OCI-LY3 (cell line): ENCODE results near the gene DIPK1C.

Source experiments
- H2AFZ ChIP-seq: fragments of 200-600, 300-600 bp; shearing (Covaris generic); 2 replicates; pipeline ENCODE4 v1.6.0; 2014; ENCODE audit warnings: antibody characterized with exemption, low read depth, low read length
- H3K27ac ChIP-seq: fragments of 200-600, 300-600 bp; sonication (generic); 2 replicates; pipeline ENCODE4 v1.5.1; 2014; ENCODE audit warnings: mild to moderate bottlenecking, low read length, moderate library complexity, mixed read lengths
- H3K27me3 ChIP-seq: fragments of 200-600, 300-600 bp; sonication (generic); 2 replicates; pipeline ENCODE4 v1.6.1; 2014; ENCODE audit warnings: low read depth, low read length, mixed read lengths
- H3K36me3 ChIP-seq: fragments of 200-600, 300-600 bp; sonication (generic); replicated peaks from 2 replicates; pipeline ENCODE3; 2014; ENCODE audit warnings: low read depth, low read length, mixed read lengths
- H3K4me1 ChIP-seq: fragments of 300-600, 200-600 bp; sonication (generic); 2 replicates; pipeline ENCODE4 v1.6.1; 2014; ENCODE audit warnings: low read length, mixed read lengths
- H3K4me2 ChIP-seq: fragments of 200-600, 300-600 bp; sonication (generic); 2 replicates; pipeline ENCODE4 v1.6.1; 2014; ENCODE audit warnings: low read length, mixed read lengths
- H3K4me3 ChIP-seq: fragments of 300-600, 200-600 bp; sonication (generic); 2 replicates; pipeline ENCODE4 v1.5.1; 2014; ENCODE audit warnings: antibody characterized with exemption, mild to moderate bottlenecking, low read length, moderate library complexity
- H3K79me2 ChIP-seq: fragments of 300-600, 200-600 bp; shearing (Covaris generic); 2 replicates; pipeline ENCODE4 v1.6.1; 2014; ENCODE audit warnings: mild to moderate bottlenecking, low read length, mixed read lengths
- H3K9ac ChIP-seq: fragments of 300-600, 200-600 bp; shearing (Covaris generic); 2 replicates; pipeline ENCODE4 v1.6.0; 2014; ENCODE audit warnings: mild to moderate bottlenecking, low read length, moderate library complexity
- H3K9me3 ChIP-seq: fragments of 200-600, 300-600 bp; shearing (Covaris generic); 2 replicates; pipeline ENCODE4 v1.6.1; 2014; ENCODE audit warnings: low read length, mixed read lengths; ENCODE audit not compliant: insufficient read depth
- H4K20me1 ChIP-seq: fragments of 200-600, 300-600 bp; sonication (generic); 2 replicates; pipeline ENCODE4 v1.6.1; 2016; ENCODE audit warnings: low read length, mixed read lengths; ENCODE audit not compliant: insufficient read depth
- EZH2phosphoT487 ChIP-seq: fragments of 200-600 bp; shearing (Covaris generic); IDR thresholded peaks from 2 replicates; pipeline ENCODE4 v1.6.1; 2018; ENCODE audit warnings: antibody characterized with exemption, mixed run types, low read depth
- TF ChIP-seq, protein P1 (sequence below): fragments of 200-600, 300-600 bp; sonication (generic); IDR thresholded peaks from 2 replicates; pipeline ENCODE4 v1.5.1; 2014; ENCODE audit warnings: antibody characterized with exemption, low read length, low read depth

DIPK1C gene

DNA sequence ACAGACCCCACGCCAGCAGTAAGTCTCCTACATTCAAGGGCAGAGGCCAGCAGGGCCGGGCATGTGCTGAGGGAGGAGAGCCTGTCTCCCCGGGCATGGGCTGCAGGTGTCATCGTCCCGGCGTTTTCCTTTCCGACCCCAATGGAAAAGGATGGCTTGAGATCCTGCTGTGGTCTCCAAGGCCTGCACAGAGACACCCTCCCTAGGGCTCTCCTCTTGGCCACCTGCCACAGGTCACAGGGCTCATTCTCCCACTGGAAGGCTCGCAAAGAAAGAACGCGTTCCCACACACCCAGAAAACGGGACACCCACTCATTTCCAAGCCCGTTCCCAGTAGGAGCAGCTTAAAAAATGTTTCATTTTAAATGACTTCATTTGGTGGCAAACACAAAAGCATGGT is 41.0 kb downstream of the DIPK1C start:
- Histone ChIP-seq H3K27ac (no peak overlapping the region), H3K9ac (no peak overlapping the region), H4K20me1 (no peaks in the 10 kb centered on the region), H3K4me1 (no peaks in the 10 kb centered on the region), H3K27me3 (peaks cover 61% of the 10 kb centered on the region), H3K79me2 (no peaks in the 10 kb centered on the region), H3K36me3 (no peaks in the 10 kb centered on the region), H3K4me3 (no peak overlapping the region), H3K4me2 (no peak overlapping the region), H3K9me3 (no peaks in the 10 kb centered on the region), H2AFZ (no peak overlapping the region)
- TF ChIP-seq EZH2phosphoT487, result no peak
- TF ChIP-seq, protein P1, sequence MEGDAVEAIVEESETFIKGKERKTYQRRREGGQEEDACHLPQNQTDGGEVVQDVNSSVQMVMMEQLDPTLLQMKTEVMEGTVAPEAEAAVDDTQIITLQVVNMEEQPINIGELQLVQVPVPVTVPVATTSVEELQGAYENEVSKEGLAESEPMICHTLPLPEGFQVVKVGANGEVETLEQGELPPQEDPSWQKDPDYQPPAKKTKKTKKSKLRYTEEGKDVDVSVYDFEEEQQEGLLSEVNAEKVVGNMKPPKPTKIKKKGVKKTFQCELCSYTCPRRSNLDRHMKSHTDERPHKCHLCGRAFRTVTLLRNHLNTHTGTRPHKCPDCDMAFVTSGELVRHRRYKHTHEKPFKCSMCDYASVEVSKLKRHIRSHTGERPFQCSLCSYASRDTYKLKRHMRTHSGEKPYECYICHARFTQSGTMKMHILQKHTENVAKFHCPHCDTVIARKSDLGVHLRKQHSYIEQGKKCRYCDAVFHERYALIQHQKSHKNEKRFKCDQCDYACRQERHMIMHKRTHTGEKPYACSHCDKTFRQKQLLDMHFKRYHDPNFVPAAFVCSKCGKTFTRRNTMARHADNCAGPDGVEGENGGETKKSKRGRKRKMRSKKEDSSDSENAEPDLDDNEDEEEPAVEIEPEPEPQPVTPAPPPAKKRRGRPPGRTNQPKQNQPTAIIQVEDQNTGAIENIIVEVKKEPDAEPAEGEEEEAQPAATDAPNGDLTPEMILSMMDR, result no peak

DNA sequence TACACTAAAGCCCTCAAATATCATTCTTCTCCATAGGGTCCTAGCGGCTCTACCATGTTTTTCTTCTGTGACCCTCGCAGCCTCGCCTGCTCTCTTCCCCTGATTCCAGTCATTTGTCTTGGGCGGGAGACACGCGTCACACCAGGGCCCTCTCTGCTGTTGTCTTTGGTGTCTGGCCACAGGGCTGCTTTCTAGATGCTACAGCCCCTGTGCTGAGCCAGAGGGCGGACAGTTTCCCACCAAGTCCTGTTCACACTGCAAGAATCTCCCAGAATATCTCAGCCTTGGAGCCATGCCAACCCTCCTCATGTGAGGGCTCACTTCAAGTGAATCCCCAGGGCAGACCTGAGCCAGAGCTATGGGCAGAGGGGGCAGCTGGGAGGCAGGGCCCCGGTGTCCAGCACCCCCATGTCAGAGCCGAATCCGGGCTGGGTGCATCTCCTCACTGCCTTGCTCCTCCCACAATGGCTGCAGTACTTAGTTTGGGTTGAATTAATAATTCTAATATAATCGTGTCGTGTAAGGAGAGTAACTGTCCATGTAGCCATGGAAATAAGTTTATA is 42.1 kb downstream of the DIPK1C start:
- Histone ChIP-seq H3K27ac (no peak overlapping the region), H3K27me3 (peaks cover 57% of the 10 kb centered on the region), H3K4me3 (no peak overlapping the region), H3K4me2 (no peak overlapping the region), H3K4me1 (no peaks in the 10 kb centered on the region), H3K9ac (no peak overlapping the region), H3K79me2 (no peaks in the 10 kb centered on the region), H3K36me3 (no peaks in the 10 kb centered on the region), H3K9me3 (no peaks in the 10 kb centered on the region), H2AFZ (no peak overlapping the region), H4K20me1 (no peaks in the 10 kb centered on the region)
- TF ChIP-seq, protein P1, result no peak
- TF ChIP-seq EZH2phosphoT487, result no peak

DNA sequence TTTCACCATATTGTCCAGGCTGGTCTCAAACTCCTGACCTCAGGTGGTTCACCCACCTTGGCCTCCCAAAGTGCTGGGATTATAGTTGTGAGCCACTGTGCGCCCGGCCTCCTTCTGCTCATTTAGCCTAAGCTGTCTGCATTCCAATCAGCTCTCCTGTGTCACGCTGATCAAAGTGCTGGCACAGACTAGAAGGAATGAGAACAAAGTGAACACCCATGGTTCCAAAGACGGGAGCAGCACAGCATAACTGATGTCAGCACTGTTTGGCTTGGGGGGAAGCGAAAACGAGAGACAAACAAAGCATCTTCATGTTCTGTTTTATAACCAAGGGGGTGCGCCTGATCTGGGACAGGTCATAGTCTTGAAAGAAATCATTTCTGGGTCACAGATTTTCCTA is 43.3 kb downstream of the DIPK1C start:
- no peaks in the 10 kb centered on the region for H4K20me1 ChIP-seq
- no peak overlapping the region for H3K4me2 ChIP-seq
- no peaks in the 10 kb centered on the region for H3K36me3 ChIP-seq
- H3K27ac ChIP-seq, result no peak overlapping the region
- no peak overlapping the region for H3K9ac ChIP-seq
- H2AFZ ChIP-seq, result no peak overlapping the region
- H3K4me1 ChIP-seq, result no peaks in the 10 kb centered on the region
- no peak for TF ChIP-seq EZH2phosphoT487
- TF ChIP-seq, protein P1, result no peak
- no peaks in the 10 kb centered on the region for H3K79me2 ChIP-seq
- H3K9me3 ChIP-seq, result no peaks in the 10 kb centered on the region
- no peak overlapping the region for H3K4me3 ChIP-seq
- H3K27me3 ChIP-seq, result peaks cover 45% of the 10 kb centered on the region

DNA sequence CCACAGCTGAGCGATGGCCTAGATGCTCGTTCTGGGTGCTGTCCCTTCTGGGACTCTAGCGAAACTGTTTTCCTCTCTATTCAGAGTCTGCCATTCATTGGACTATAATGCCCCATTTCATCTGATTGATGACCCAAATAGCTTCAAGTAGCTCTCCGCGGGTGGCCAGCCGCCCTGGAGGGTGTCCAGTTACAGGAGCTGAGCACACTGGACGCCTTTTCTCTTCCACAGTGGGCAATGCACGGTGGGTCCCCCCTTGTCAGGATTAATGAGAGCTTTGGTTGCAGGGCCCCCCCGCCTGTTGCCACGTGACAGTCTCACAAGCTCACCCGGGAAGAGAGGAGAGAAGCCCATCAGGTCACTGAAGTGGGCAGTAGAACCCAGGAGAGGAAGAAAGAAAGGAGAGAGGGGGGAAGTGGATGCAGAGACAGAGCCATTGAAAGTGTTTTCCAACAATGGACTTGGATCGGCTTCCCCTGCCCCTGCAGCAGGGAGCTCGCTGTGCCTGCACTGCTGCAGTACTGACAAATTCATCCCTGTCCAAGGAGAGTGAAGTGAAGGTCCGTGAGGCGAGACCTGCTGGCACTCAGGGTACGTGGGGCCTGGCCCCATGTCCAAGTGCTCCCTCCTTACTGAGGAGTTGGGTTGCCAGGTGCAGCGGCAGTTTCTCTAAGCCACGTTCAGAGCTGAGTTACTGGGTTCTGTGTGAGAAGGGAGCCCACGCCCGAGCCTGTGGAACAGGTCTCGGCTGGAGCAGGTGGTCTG is 44.8 kb downstream of the DIPK1C start:
- H3K36me3 ChIP-seq, result no peaks in the 10 kb centered on the region
- H3K4me1 ChIP-seq, result peaks cover 9% of the 10 kb centered on the region
- no peak overlapping the region for H3K9ac ChIP-seq
- H3K9me3 ChIP-seq, result no peaks in the 10 kb centered on the region
- no peaks in the 10 kb centered on the region for H3K79me2 ChIP-seq
- H3K4me2 ChIP-seq, result no peak overlapping the region
- H3K4me3 ChIP-seq, result no peak overlapping the region
- no peak overlapping the region for H2AFZ ChIP-seq
- no peak for TF ChIP-seq EZH2phosphoT487
- TF ChIP-seq, protein P1, result no peak
- no peak overlapping the region for H3K27ac ChIP-seq
- no peaks in the 10 kb centered on the region for H4K20me1 ChIP-seq
- peaks cover 31% of the 10 kb centered on the region for H3K27me3 ChIP-seq
